ENCODE measurements around the gene CSMD2. TPM values are rescaled to one million over a fixed set of nuclear protein-coding genes. Genes with fewer than 3 reads are reported as not detected.

Gene CSMD2
- total RNA-seq, 2 experiments from 2014 or later: not detected

GRCh38 chr1:33548721-33549120 lies 616.3 kb downstream of the CSMD2 start:
- H3K4me3 Mint-ChIP-seq: no peak overlapping the region
- H3K4me1 Mint-ChIP-seq (ENCODE audit: low read depth): no peaks in the 10 kb centered on the region
- no peak overlapping the region for H3K27ac Mint-ChIP-seq
- peaks cover 5% of the 10 kb centered on the region for H3K9me3 Mint-ChIP-seq
- TF ChIP-seq CTCF (IDR thresholded peaks at IDR 0.05): no peak
- H3K36me3 Mint-ChIP-seq (ENCODE audit: low read depth): no peaks in the 10 kb centered on the region
- DNase-seq (no peak), ATAC-seq (no peak)
- intact Hi-C loops (cut with micrococcal nuclease): no loop called here
- ChIA-PET POLR2A (no interaction called here), CTCF (no interaction called here)
- peaks cover 5% of the 10 kb centered on the region for H3K27me3 Mint-ChIP-seq

GRCh38 chr1:33548319-33548718 lies 616.7 kb downstream of the CSMD2 start:
- no peak overlapping the region for H3K27ac Mint-ChIP-seq
- CTCF ChIA-PET: no interaction called here
- peaks cover 5% of the 10 kb centered on the region for H3K9me3 Mint-ChIP-seq

GRCh38 chr1:33547576-33547975 lies 617.5 kb downstream of the CSMD2 start:
- no peaks in the 10 kb centered on the region for H3K4me1 Mint-ChIP-seq (ENCODE audit: low read depth)

More at GRCh38 chr1:33548319-33548718, 616.7 kb downstream of the CSMD2 start:
- H3K36me3 Mint-ChIP-seq (ENCODE audit: low read depth): no peaks in the 10 kb centered on the region
- H3K27me3 Mint-ChIP-seq: peaks cover 5% of the 10 kb centered on the region
- DNase-seq: no peak
- no peak overlapping the region for H3K4me3 Mint-ChIP-seq
- intact Hi-C loops (cut with micrococcal nuclease): no loop called here
- no peak for ATAC-seq
- POLR2A ChIA-PET: no interaction called here
- no peaks in the 10 kb centered on the region for H3K4me1 Mint-ChIP-seq (ENCODE audit: low read depth)
- TF ChIP-seq CTCF (IDR thresholded peaks at IDR 0.05): no peak

GRCh38 chr1:33541966-33542365 lies 623.1 kb downstream of the CSMD2 start:
- Mint-ChIP-seq H3K27ac (no peak overlapping the region), H3K9me3 (no peaks in the 10 kb centered on the region), H3K36me3 (ENCODE audit: low read depth) (no peaks in the 10 kb centered on the region), H3K4me3 (no peak overlapping the region), H3K4me1 (ENCODE audit: low read depth) (peaks cover 6% of the 10 kb centered on the region), H3K27me3 (peaks cover 2% of the 10 kb centered on the region)
- TF ChIP-seq CTCF (IDR thresholded peaks at IDR 0.05): no peak
- ATAC-seq (no peak), DNase-seq (no peak)
- intact Hi-C loops (cut with micrococcal nuclease): no loop called here
- ChIA-PET POLR2A (no interaction called here), CTCF (no interaction called here)

More at GRCh38 chr1:33547576-33547975, 617.5 kb downstream of the CSMD2 start:
- DNase-seq (no peak), ATAC-seq (no peak)
- ChIA-PET CTCF (no interaction called here), POLR2A (no interaction called here)
- H3K4me3 Mint-ChIP-seq: no peak overlapping the region
- H3K36me3 Mint-ChIP-seq (ENCODE audit: low read depth): no peaks in the 10 kb centered on the region
- peaks cover 5% of the 10 kb centered on the region for H3K9me3 Mint-ChIP-seq
- no peak for TF ChIP-seq CTCF (IDR thresholded peaks at IDR 0.05)
- peaks cover 5% of the 10 kb centered on the region for H3K27me3 Mint-ChIP-seq
- H3K27ac Mint-ChIP-seq: no peak overlapping the region
- intact Hi-C loops (cut with micrococcal nuclease): no loop called here

- H3K27ac Mint-ChIP-seq: no peak overlapping the region
- intact Hi-C loops (cut with micrococcal nuclease): no loop called here
These were observed 627.1 kb downstream of the CSMD2 start for GRCh38 chr1:33537885-33538284.

More at GRCh38 chr1:33537885-33538284, 627.1 kb downstream of the CSMD2 start:
- ChIA-PET POLR2A (no interaction called here), CTCF (no interaction called here)
- no peak for DNase-seq
- H3K4me1 Mint-ChIP-seq (ENCODE audit: low read depth): peaks cover 6% of the 10 kb centered on the region
- peaks cover 7% of the 10 kb centered on the region for H3K27me3 Mint-ChIP-seq
- no peak for ATAC-seq
- H3K4me3 Mint-ChIP-seq: no peak overlapping the region
- no peaks in the 10 kb centered on the region for H3K36me3 Mint-ChIP-seq (ENCODE audit: low read depth)
- TF ChIP-seq CTCF (IDR thresholded peaks at IDR 0.05): no peak
- no peaks in the 10 kb centered on the region for H3K9me3 Mint-ChIP-seq
